GM10266 (cell line): Measurements from ENCODE around the gene TSPEAR.

ENCODE experiments used
- DNase-seq: peaks from one replicate; pipeline ENCODE4 v3.0.0; 2012; ENCODE audit errors: extremely low spot score
- TF ChIP-seq, protein P1 (sequence below): IDR thresholded peaks from 2 replicates; pipeline ENCODE4 v1.5.1; 2012; ENCODE audit warnings: mild to moderate bottlenecking, low read depth; ENCODE audit not compliant: control insufficient read depth, insufficient read depth; ENCODE audit errors: missing control alignments

Gene TSPEAR

DNA sequence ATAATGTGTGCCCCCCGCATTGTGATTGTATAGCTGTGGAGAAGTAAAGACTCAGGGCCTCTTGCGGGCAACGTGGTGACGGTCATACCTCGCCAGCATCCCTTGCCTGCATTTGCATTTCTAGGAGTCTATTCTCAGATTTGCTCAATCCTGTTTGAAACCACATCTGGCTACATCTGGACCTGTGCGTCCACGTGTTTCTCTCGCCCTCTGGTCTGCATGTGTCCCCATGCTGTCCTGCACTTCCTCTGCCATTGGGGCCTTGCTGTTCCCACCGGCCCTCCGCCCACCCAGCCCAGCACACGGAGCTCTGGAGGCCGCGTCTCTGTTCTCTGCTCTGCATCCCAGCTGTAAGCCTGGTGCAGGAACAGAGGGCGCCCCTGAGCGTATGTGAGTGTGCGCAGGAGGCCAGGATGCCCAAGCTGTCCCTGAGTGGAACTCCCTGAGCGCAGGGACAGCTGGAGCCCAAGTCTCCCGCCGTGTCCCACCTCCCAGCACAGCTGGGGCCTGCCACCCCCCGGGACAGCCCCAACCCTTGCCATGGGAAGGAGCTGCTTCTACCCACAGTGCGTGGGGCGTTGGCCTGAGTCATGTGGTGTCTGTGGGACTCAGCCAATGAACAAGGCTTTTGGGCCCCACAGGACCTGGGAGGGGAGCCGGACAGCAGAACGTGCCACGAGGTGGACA is 161.7 kb downstream of the TSPEAR start:
- TF ChIP-seq, protein P1, sequence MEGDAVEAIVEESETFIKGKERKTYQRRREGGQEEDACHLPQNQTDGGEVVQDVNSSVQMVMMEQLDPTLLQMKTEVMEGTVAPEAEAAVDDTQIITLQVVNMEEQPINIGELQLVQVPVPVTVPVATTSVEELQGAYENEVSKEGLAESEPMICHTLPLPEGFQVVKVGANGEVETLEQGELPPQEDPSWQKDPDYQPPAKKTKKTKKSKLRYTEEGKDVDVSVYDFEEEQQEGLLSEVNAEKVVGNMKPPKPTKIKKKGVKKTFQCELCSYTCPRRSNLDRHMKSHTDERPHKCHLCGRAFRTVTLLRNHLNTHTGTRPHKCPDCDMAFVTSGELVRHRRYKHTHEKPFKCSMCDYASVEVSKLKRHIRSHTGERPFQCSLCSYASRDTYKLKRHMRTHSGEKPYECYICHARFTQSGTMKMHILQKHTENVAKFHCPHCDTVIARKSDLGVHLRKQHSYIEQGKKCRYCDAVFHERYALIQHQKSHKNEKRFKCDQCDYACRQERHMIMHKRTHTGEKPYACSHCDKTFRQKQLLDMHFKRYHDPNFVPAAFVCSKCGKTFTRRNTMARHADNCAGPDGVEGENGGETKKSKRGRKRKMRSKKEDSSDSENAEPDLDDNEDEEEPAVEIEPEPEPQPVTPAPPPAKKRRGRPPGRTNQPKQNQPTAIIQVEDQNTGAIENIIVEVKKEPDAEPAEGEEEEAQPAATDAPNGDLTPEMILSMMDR = no peak
- no peak for DNase-seq

DNA sequence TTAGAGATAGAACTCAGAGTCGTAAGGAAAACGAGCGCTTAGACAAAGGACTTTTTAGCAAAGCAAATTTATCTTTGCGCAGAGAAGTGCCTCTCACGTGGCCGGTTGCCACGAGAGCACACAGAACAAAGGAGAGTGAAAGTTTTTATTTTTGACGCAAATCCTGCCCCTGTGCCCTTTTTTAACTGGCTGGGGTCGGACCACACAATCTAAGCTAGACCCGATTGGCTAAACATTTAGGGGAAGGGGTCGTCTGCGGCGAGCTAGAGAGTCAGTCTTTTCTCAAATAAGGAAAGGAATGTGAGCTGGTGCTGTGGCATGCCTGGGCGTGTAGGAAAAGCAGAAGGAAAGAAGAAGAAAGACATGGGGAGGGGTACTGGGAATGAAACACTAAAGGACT is 162.4 kb downstream of the TSPEAR start:
- no peak for DNase-seq
- TF ChIP-seq, protein P1 = no peak

DNA sequence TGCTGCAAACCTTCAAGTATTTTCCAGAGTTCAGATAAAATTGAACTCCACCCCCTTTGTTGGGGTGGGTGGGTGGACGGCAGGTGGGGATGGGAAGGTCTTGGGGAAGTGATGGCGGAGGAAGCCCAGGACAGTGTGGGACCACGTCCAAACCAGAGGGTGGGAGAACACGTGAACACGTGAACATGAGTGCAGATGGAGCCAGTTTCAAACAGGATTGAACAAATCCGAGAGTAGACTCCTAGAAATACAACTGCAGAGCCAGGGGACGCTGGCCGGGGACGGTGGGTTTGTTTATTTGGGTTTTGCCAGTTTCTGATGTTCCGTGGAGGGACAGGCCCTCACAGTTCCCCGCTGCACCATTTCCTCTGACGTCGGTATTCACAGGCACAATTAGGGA is 163.0 kb downstream of the TSPEAR start:
- TF ChIP-seq, protein P1 = no peak
- no peak for DNase-seq

DNA sequence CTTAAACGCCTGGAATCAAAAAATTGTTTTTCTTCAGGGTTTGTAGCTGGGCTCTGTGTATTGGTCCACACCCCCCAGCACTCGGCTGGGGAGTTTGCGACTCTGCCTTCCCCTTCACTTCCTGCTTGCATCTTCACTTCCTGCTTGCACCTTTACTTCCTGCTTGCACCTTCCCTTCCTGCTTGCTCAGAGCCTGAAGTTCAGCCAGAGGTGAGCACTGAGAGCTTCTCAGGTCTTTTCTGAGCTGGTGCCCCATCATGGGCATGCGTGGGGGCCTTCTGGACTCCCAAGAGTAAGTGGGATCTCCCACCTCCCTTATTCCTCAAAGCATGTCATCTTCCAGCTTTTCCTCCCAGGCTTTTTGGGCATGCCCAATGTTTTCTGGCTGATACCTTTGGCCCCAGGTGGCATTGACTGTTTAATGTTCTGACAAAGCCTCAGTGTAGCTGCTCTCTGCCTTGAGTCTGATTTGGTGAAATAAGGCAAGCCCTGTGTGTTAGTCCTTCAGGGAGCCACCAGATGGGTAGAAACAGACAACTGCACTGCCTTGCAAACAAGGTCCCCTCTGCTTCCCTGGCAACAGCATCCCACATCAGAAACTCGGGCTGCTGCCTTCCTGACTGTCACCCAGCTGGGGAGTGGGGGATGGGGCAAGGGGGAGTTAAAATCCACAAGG is 163.6 kb downstream of the TSPEAR start:
- TF ChIP-seq, protein P1 = no peak
- no peak for DNase-seq

DNA sequence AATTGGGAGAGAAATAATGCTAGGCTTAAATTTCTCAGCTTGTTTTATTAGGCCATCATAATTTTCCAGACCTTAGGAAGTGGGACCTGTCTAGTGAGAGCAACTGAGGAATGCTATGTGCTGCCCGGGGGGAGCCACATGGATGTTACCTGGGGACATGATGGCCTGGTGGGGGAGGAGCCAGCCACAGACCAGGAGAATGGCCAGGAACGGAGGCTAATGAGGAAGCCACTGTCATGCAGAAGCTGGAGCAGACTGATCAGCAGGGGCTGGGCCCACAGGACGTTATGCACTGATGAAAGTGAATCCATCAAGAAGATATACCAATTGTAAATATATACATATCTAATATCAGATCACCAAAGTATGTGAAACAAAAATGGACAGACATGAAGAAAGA is 166.8 kb downstream of the TSPEAR start:
- no peak for DNase-seq
- TF ChIP-seq, protein P1 = no peak

DNA sequence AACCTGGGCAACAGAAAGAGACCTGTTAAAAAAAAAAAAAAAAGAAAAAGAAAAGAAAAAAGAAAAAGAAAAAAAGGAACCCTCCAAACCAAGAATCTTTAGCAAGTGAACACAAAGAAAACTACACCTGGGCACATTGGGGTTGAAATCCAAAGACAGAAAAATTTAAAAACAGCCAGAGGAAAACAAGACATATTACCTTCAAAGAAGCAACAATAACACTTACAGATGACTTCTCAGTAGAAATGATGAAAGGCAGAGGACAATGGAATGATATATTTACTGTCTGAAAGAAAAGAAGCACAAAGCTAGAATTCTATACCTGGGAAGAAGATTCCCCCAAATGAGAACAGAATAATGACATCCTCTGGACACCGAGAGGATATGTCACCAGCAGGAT is 168.7 kb downstream of the TSPEAR start:
- TF ChIP-seq, protein P1 = no peak
- no peak for DNase-seq

DNA sequence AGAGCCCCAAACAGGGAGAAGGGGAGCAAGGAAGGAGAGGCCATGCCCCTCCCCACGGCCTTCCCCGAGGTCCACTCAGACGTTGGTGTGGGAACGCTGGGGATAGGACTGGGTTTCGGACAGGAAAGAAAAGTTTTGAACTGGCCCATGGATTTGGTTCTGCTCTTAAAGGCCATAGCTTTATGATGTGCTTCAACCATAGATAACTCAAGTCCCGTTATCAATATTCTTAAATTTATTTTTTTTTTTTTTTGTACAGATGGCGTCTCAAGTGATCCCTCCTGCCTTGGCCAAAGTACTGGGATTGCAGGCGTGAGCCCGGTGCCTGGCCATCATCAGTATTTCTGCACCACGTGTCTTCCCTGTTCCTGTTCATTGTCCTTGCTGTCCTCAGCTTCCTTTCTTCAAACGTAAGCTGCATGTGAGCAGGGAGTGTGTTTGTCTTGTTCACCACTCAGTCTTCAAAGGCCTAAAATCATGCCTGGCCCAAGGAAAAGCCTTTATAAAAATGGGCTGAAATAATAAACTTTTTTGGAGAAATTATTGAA is 170.6 kb downstream of the TSPEAR start:
- TF ChIP-seq, protein P1 = no peak

More for the DNA sequence above, 170.6 kb downstream of the TSPEAR start:
- no peak for DNase-seq
